B cell (primary cell): ENCODE data around the gene HERC2. TPM values are rescaled to one million over a fixed set of nuclear protein-coding genes. Genes with fewer than 3 reads are reported as not detected.
"Not testable (repeated sequence)": the region's sequence is repeated elsewhere in the genome, so short reads cannot be mapped to it uniquely, and the experiment has no call there.

ENCODE experiments used
- ATAC-seq: fragments of 200-7000 bp; cut with Tn5 transposase; one replicate; pipeline ENCODE4 v1.10.0; 2021; ENCODE audit warnings: low read depth, mild to moderate bottlenecking, moderate number of reproducible peaks, moderate library complexity
- CTCF ChIA-PET: fragments of 350-600 bp; sonication (Branson Sonifier 250); formaldehyde crosslinking; loops from one replicate; lab custom pipeline; 2021; ENCODE audit warnings: antibody characterized with exemption, inconsistent platforms; lab: Charles Lee
- POLR2A ChIA-PET: fragments of 350-600 bp; sonication (Branson Sonifier 250); formaldehyde crosslinking; loops from one replicate; lab custom pipeline; 2021; ENCODE audit warnings: antibody characterized with exemption; lab: Charles Lee
- DNase-seq: peaks from one replicate; pipeline ENCODE4 v3.0.0; 2013
- H2AFZ ChIP-seq: 2 replicates; pipeline ENCODE4 v1.6.1; 2012; ENCODE audit warnings: mild to moderate bottlenecking, low read depth, low read length; ENCODE audit not compliant: insufficient read depth, poor library complexity, severe bottlenecking
- H3K27ac ChIP-seq, 2 donors: 1 replicate in 1 of 2; 2 replicates in 1 of 2; pipeline ENCODE4 v1.5.1; 2012 to 2013; ENCODE audit warnings: low read length in 2 of 2, mild to moderate bottlenecking in 2 of 2, moderate library complexity in 1 of 2
- H3K27me3 ChIP-seq, 4 experiments: fragments of 200-600 bp in 1 of 4; sonication (generic) in 1 of 4; replicated peaks in 1 of 4; 1 replicate in 2 of 4; 2 replicates in 2 of 4; pipeline versions ENCODE4 v1.6.1 to v1.7.0; 2013 to 2016; ENCODE audit warnings: low read length in 3 of 4, mild to moderate bottlenecking in 2 of 4, mixed read lengths in 1 of 4, moderate library complexity in 1 of 4; ENCODE audit not compliant: insufficient read depth in 4 of 4, control insufficient read depth in 3 of 4; ENCODE audit errors: control extremely low read depth in 1 of 4
- H3K36me3 ChIP-seq, 2 experiments: replicated peaks in 1 of 2; 1 replicate in 1 of 2; 2 replicates in 1 of 2; pipeline versions ENCODE4 v1.6.1 to v1.7.1; 2013; ENCODE audit warnings: low read length in 1 of 2; ENCODE audit not compliant: insufficient read depth in 2 of 2, control insufficient read depth in 1 of 2; ENCODE audit errors: control extremely low read depth in 1 of 2, extremely low read depth in 1 of 2
- H3K4me1 ChIP-seq, 2 donors: fragments of 200-600 bp in 1 of 2; sonication (generic) in 1 of 2; 1 replicate in 1 of 2; 2 replicates in 1 of 2; pipeline versions ENCODE4 v1.5.1 to v1.6.1; 2013 to 2017; ENCODE audit warnings: low read length in 2 of 2; ENCODE audit not compliant: control insufficient read depth in 2 of 2, insufficient read depth in 2 of 2
- H3K4me2 ChIP-seq: replicated peaks from 2 replicates; pipeline ENCODE3; 2012; ENCODE audit warnings: mild to moderate bottlenecking, low read depth, low read length; ENCODE audit not compliant: poor library complexity, severe bottlenecking
- H3K4me3 ChIP-seq, 5 experiments: fragments of 200-600 bp in 1 of 5; sonication (generic) in 1 of 5; 1 replicate in 3 of 5; 2 replicates in 2 of 5; pipeline versions ENCODE4 v1.5.1 to v1.7.0; 2011 to 2016; ENCODE audit warnings: low read length in 4 of 5, mild to moderate bottlenecking in 4 of 5, low read depth in 2 of 5, control low read depth in 1 of 5, moderate library complexity in 1 of 5; ENCODE audit not compliant: insufficient read depth in 1 of 5; ENCODE audit errors: control extremely low read depth in 1 of 5, extremely low read depth in 1 of 5
- H3K79me2 ChIP-seq: fragments of 200-600 bp; sonication (generic); one replicate; pipeline ENCODE4 v1.6.0; 2016; ENCODE audit warnings: low read length; ENCODE audit not compliant: control insufficient read depth, insufficient read depth
- H3K9ac ChIP-seq: fragments of 200-600 bp; sonication (generic); 2 replicates; pipeline ENCODE4 v1.6.1; 2017; ENCODE audit warnings: mild to moderate bottlenecking, low read length, moderate library complexity
- H3K9me3 ChIP-seq, 3 donors: one replicate each; pipeline versions ENCODE4 v1.6.1 to v1.7.1; 2013; ENCODE audit warnings: low read length in 2 of 3; ENCODE audit not compliant: control insufficient read depth in 2 of 3, insufficient read depth in 1 of 3; ENCODE audit errors: control extremely low read depth in 1 of 3
- H4K20me1 ChIP-seq: 2 replicates; pipeline ENCODE4 v1.6.0; 2012; ENCODE audit warnings: mild to moderate bottlenecking, low read length; ENCODE audit not compliant: insufficient read depth, control insufficient read depth, poor library complexity, severe bottlenecking
- H3K27ac Mint-ChIP-seq: one replicate; pipeline ENCODE4 v1.8.0; 2021; ENCODE audit warnings: mixed read lengths
- H3K27me3 Mint-ChIP-seq: one replicate; pipeline ENCODE4 v1.8.0; 2021; ENCODE audit warnings: mixed read lengths
- H3K4me1 Mint-ChIP-seq: one replicate; pipeline ENCODE4 v1.8.0; 2021; ENCODE audit warnings: mixed read lengths
- H3K4me3 Mint-ChIP-seq: one replicate; pipeline ENCODE4 v1.8.0; 2021; ENCODE audit warnings: mixed read lengths
- H3K9me3 Mint-ChIP-seq: one replicate; pipeline ENCODE4 v1.8.0; 2022; ENCODE audit warnings: mixed read lengths; ENCODE audit not compliant: insufficient read depth
- CTCF ChIP-seq: fragments of 200-600 bp; IDR thresholded peaks from one replicate; pipeline ENCODE4 v1.8.0; 2022; ENCODE audit warnings: antibody characterized with exemption, mild to moderate bottlenecking
- EZH2 ChIP-seq: IDR thresholded peaks from 2 replicates; pipeline ENCODE4 v1.6.1; 2012; ENCODE audit warnings: borderline replicate concordance, low read depth, mild to moderate bottlenecking, moderate library complexity, low read length; ENCODE audit not compliant: insufficient read depth, poor library complexity, severe bottlenecking
- WGBS: methylation state at CpG from one replicate; pipeline ENCODE4 v1.1.5; 2013; ENCODE audit warnings: missing lambda C conversion rate; ENCODE audit not compliant: insufficient coverage; 5-methylcytosine and 5-hydroxymethylcytosine counted together
- intact Hi-C: fragments of 100-400 bp; cut with micrococcal nuclease; formaldehyde crosslinking; loops from one replicate; pipeline ENCODE4 v1.10.0; 2022
- polyA plus RNA-seq: library from polyadenylated mRNA; depleted of rRNA; stranded (reverse); fragments of >200 nt; gene quantifications from 2 replicates; pipeline ENCODE4 v1.2.3, GENCODE V29; 2012
- total RNA-seq, 2 donors: library from RNA; stranded (reverse); fragments of 120-200 nt in 1 of 2; gene quantifications; 1 replicate in 1 of 2; 2 replicates in 1 of 2; pipeline versions ENCODE4 v1.2.3 to v1.2.4, GENCODE V29; 2013 to 2022

Gene HERC2
- total and polyA plus RNA-seq, 2 donors (not counting 1 experiment from before 2014, with no cell fraction given), result 31.0 to 52.7 TPM

GRCh38 chr15:28243399-28243798 is 78.6 kb downstream of the HERC2 start:
- Histone ChIP-seq H2AFZ (no peak overlapping the region), H3K27me3 (no peaks in the 10 kb centered on the region), H4K20me1 (no peaks in the 10 kb centered on the region), H3K27ac (no peak overlapping the region), H3K4me1 (no peaks in the 10 kb centered on the region), H3K9ac (no peak overlapping the region), H3K4me2 (no peak overlapping the region), H3K79me2 (no peaks in the 10 kb centered on the region), H3K36me3 (peaks cover 0 to 31% of the 10 kb centered on the region in 2 experiments), H3K4me3 (no peak overlapping the region), H3K9me3 (peaks cover 2 to 7% (median 7%) of the 10 kb centered on the region in 3 donors)
- no peak for DNase-seq
- no peak overlapping the region for H3K4me3 Mint-ChIP-seq
- CTCF ChIA-PET, result no interaction called here
- no peaks in the 10 kb centered on the region for H3K27me3 Mint-ChIP-seq
- H3K9me3 Mint-ChIP-seq, result peaks cover 3% of the 10 kb centered on the region
- TF ChIP-seq EZH2 (no peak), CTCF (no peak)
- no peaks in the 10 kb centered on the region for H3K4me1 Mint-ChIP-seq
- no peak overlapping the region for H3K27ac Mint-ChIP-seq
- WGBS, result no CpG with 5 or more reads among the region's 1 CpG
- intact Hi-C loops, result no loop called here
- POLR2A ChIA-PET, result no interaction called here
- ATAC-seq, result no peak

- H3K27me3 ChIP-seq, H4K20me1 ChIP-seq, H3K9me3 ChIP-seq, H3K4me3 ChIP-seq, H3K27ac ChIP-seq, H3K4me1 ChIP-seq, H3K4me3 Mint-ChIP-seq, H3K27me3 Mint-ChIP-seq, H2AFZ ChIP-seq, H3K4me1 Mint-ChIP-seq, POLR2A ChIA-PET, H3K9me3 Mint-ChIP-seq, H3K9ac ChIP-seq, H3K27ac Mint-ChIP-seq, H3K4me2 ChIP-seq, CTCF ChIA-PET, intact Hi-C loops, H3K79me2 ChIP-seq, ATAC-seq, DNase-seq: not testable (repeated sequence)
- H3K36me3 ChIP-seq, result peaks cover 0 to 14% of the 10 kb centered on the region in 2 experiments
- 57% methylated on average over 1 of the region's 4 CpGs for WGBS
Measured at GRCh38 chr15:28238296-28238695, 83.7 kb downstream of the HERC2 start.

GRCh38 chr15:28231743-28232142 is 90.2 kb downstream of the HERC2 start:
- H3K27me3 ChIP-seq, H3K4me3 ChIP-seq, ATAC-seq, H3K27me3 Mint-ChIP-seq, H3K27ac Mint-ChIP-seq, H3K4me1 Mint-ChIP-seq, intact Hi-C loops, H3K4me1 ChIP-seq, POLR2A ChIA-PET, H3K79me2 ChIP-seq, H4K20me1 ChIP-seq, H3K9me3 Mint-ChIP-seq, H2AFZ ChIP-seq, CTCF ChIA-PET, H3K4me2 ChIP-seq, DNase-seq, H3K9ac ChIP-seq, H3K27ac ChIP-seq, H3K4me3 Mint-ChIP-seq, H3K9me3 ChIP-seq: not testable (repeated sequence)
- 17% methylated on average over 1 of the region's 6 CpGs for WGBS
- peaks cover 0 to 16% of the 10 kb centered on the region in 2 experiments for H3K36me3 ChIP-seq
